Measurements from ENCODE around the gene ACADL.

DNA sequence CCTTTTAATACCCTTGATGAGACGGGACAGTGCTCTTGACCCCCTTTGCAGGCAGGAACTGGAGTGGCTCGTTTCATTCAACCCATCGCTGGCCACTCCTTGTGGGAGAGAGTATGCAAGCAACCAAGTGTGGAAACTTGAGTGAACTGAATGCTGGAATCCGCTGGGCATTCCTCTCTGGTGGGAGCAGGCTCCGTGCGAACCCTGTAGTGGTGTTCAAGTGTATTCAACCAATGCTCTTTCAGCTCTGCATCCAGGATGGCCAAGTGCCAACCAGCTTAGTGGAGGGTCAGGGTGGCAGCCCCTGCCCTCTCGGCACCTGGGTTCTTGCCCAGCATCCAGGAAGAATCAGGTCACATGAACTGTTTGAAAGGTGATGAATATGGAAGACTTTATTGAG lies 3.3 kb upstream of the ACADL start:
- TF ChIP-seq GATA3 (IDR thresholded peaks at IDR 0.05; ENCODE audit: low read depth, low read length), result no peak
- no peak for TF ChIP-seq GATA2 (IDR thresholded peaks at IDR 0.05; ENCODE audit: low read depth, low read length)

Measured in SH-SY5Y (cell line).